HG03097 (cell line): Measurements from ENCODE around the gene CCNY.
"Not testable (repeated sequence)": the region's sequence is repeated elsewhere in the genome, so short reads cannot be mapped to it uniquely, and the experiment has no call there.

Source experiments
- ATAC-seq: cut with Tn5 transposase; IDR thresholded peaks from one replicate; pipeline ENCODE4 v1.9.1; 2021; ENCODE audit not compliant: unreplicated experiment, low FRiP score

The CCNY gene

GRCh38 chr10:35506741-35507140 lies 170.4 kb downstream of the CCNY start:
- ATAC-seq = no peak

- ATAC-seq = no peak
Observed at GRCh38 chr10:35507519-35508109, 171.3 kb downstream of the CCNY start.

GRCh38 chr10:35508647-35509046 lies 172.3 kb downstream of the CCNY start:
- no peak for ATAC-seq

DNA sequence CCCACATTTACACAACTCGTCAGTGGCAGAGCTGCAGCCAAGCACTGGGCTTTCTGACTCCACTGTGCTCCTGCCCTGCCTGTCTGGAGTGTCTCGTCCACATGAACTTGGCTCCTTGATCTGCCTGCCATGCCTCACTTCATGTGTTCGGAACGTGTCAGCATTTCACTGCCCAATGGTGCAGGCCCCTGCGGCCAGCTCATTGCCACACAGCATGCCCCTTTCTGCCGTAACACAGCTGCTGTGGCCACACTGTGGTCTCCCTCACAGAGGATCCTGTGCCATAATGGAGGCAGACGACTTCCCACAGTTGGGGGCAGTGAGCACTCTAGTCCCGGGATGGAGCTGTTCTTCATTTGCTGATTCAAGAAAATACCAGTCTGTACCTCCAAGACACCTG lies 174.6 kb downstream of the CCNY start:
- ATAC-seq = no peak

GRCh38 chr10:35511647-35512046 lies 175.3 kb downstream of the CCNY start:
- ATAC-seq = no peak

- no peak for ATAC-seq
Observed at GRCh38 chr10:35516102-35516670, 179.9 kb downstream of the CCNY start.

- no peak for ATAC-seq
Observed at GRCh38 chr10:35517431-35518181, 181.3 kb downstream of the CCNY start.

- not testable (repeated sequence) for ATAC-seq
Observed at GRCh38 chr10:35518187-35518586, 181.9 kb downstream of the CCNY start.

DNA sequence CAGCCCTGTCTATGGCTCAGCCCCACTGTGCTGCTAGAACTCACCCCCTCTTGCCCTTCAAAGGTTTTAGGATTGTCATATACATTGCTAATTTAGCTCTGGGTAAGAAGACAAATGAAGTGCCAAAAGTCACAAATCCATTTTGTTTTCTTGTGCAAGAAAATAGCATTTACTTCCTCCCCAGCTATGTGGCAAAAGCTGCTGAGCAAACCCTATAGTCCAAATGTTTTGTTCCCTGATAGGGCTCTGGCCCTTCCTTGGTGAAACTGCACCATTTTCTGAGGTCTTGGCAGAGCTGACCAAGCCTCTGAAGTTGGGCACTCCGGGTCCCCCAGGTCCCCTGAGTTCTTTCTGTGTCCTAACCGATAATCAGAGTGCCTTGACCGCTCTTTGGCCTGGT lies 184.7 kb downstream of the CCNY start:
- ATAC-seq = no peak

DNA sequence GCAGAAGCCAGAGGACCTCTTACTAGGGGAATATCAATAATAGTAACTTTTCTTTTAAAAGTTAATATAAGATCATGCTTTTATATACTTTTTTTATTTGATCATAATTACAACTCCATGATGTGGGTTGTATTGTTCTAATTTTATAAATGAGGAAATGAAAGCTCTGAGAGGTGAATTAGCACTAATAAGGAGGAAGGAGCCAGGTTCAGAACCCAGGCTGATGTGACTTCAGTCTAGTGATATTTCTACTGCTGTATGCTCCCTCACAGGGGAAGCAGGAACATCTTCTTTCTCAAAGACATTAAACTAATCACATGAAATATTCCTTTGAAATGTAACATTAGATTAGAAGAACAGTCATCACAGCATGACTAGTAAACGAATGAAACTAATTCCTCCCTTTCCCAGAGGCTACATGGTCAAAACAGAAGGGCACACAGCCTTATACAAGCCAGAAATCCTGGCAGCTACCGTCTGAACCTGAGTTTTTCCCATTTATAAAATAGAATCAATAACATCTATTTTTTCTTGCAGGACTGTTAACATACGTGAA lies 187.4 kb downstream of the CCNY start:
- ATAC-seq = no peak

GRCh38 chr10:35526746-35527145 lies 190.4 kb downstream of the CCNY start:
- no peak for ATAC-seq

GRCh38 chr10:35532141-35532540 lies 195.8 kb downstream of the CCNY start:
- no peak for ATAC-seq

- ATAC-seq = no peak
Observed at GRCh38 chr10:35533565-35533964, 197.3 kb downstream of the CCNY start.

GRCh38 chr10:35535136-35535535 lies 198.8 kb downstream of the CCNY start:
- ATAC-seq = no peak

DNA sequence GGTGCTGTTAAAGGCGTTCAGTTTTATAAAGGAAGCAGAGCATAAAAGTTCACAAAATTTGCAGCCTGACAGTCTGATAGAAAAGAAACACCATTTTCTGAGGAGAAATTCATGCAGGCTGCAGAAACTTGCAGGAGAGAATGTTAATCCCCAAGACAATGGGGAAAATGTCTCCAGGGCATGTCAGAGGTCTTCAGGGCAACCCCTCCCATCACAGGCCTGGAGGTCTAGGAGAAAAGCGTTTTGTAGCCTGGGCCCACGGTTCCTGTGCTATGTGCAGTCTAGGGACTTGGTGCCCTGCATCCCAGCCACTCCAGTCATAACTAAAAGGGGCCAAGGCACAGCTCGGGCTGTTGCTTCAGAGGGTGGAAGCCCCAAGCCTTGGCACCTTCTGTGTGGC lies 200.5 kb downstream of the CCNY start:
- ATAC-seq = no peak

- not testable (repeated sequence) for ATAC-seq
Observed at GRCh38 chr10:35537925-35538324, 201.6 kb downstream of the CCNY start.

DNA sequence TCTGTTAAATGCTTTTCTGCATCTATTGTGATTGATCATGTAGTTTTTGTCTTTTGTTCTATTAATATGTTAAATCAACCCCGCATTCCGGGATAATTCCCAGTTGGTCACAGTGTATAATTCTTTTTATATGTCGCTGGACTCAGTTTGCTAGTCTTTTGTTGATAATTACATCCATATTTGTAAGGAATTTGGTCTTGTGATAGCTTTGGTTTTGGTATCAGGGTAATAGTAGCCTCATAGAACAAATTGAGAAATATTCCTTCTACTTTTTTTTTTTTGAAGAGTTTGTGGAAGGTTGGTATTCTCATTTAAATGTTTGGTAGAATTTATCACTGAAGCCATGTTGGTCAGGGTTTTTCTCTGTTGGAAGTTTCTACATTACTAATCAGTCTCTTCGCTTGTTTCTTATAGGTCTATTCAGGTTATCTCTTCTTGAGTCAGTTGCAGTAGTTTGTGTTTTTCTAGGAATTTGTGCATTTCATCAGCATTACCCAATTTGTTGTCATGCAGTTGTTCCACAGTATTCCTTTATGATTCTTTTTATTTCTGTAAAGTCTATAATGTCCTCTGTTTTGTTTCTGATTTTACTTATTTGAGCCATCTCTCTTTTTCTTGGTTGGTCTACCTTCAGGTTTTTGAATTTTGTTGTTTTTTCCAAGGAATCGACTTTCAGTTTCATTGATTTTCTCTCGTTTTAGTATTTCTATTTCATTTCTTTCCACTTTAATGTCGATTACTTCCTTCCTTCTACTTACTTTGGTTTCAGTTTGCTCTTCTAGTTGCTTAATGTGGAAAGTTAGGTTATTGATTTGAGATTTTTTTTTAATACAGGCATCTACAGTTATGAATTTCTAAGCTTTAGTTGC lies 204.2 kb downstream of the CCNY start:
- ATAC-seq = no peak

DNA sequence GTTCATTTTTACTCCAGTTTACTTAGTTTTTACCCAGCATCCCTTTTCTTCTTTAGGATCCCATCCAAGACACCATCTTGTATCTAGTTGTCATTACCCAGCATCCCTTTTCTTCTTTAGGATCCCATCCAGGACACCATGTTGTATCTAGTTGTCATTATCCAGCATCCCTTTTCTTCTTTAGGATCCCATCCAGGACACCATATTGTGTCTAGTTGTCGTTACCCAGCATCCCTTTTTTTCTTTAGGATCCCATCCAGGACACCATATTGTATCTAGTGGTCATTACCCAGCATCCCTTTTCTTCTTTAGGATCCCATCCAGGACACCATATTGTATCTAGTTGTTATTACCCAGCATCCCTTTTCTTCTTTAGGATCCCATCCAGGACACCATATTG lies 205.4 kb downstream of the CCNY start:
- no peak for ATAC-seq

DNA sequence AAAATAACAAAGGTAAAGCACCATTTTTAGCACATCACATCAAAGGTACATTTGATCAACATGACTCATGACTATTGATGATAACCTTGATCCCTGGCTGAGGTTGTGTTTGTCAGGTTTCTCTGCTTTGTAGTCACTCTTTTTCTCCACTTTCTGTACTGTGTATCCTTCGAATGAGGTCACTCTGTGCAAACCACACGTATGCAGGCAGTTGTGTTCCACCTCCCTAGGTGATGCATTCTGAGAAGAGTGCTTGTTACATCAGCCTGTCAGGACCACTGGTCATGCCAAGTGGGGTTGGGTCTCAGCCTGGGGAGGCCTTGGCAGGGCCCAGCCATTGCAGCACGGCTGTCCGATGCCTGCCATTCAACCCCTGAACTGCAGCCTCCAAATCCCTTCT lies 206.0 kb downstream of the CCNY start:
- ATAC-seq = no peak

DNA sequence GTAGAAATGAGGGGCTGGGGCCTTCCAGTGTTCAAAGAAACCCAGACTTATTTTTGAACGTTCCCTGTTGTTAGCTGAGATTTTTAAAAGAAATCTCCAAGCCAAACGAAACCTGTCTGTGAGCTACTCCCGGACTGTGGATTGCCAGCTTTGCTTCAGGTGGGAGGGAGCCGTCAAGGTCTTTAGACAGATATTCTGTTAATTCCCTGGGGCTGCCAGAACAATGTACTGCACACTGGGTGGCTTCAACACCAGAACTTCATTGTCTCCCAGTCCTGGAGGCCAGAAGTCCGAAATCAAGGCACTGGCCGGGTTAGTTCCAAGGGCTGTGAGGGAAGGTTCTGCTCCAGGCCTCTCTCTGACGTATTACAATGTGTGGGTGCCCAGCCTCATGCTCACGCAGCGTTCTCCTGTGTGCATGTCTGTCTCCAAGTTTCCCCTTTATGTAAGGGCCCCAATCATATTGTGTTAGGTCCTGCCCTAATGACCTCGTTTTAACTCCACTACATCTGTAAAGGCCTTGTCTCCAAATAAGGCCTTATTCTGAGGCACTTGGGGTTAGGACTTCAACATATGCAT lies 208.9 kb downstream of the CCNY start:
- no peak for ATAC-seq
